ENCODE results near the gene CLCF1.
"Not testable (repeated sequence)": the region's sequence is repeated elsewhere in the genome, so short reads cannot be mapped to it uniquely, and the experiment has no call there.

Gene CLCF1

DNA sequence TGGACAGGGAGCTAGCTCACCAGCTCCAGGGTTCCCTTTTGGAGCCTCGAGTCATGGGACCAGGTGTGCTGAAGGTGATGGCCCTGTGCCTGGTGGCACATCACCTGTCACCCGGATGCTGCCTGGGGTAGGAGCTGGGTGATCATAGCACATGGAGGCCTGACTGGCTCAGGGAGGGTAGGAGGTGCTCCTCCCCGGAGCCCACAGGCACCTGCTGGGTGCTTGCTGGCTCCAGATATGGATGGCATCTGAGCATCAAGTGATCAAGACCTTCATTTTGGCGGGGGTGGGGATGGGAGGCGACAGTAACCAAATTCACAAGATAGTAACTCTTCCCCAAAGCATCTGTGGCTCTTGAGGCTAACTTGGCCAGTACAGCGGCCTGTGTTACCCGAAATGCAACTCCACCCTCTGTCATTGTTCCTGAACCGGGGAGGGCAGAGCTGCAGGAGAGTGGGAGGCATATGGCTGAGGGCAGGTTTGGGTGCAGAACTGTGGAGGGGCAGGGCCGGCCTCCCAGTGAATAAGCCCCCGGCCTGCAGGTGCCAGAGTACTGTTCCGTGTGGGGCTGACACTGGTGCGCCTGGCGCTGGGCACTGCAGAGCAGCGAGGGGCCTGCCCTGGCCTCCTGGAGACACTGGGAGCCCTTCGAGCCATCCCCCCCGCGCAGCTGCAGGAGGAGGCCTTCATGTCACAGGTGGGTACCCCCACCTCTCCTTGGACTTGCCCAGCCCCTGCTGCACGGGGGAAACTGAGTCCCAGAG, 35.2 kb upstream of the CLCF1 start:
- no peak for DNase-seq (ENCODE audit: low read depth)

DNA sequence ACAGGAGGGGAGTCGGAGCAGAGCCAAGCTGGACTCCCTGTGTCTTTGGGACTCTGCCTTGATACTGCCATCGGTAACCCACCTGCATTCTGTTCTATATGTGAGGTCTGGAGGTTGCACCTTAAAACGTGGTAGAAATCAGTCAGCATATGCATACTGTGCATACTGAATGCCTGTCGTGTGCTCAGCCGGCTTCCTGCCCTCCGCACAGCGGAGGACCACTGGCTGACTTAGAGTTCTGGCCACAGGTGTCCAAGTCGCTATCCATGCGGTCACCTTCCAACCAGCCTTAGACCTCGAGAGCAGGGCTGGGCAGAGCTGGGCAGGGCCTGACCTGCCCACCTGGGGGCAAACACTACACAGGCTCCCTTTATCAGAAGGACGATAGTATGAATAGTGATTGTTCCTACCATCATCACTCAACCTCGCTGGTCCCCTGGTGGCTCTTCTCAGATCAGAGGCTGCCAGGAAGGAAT, 34.3 kb upstream of the CLCF1 start:
- no peak for DNase-seq (ENCODE audit: low read depth)

GRCh38 chr11:67406969-67407687, 33.7 kb upstream of the CLCF1 start:
- DNase-seq (ENCODE audit: low read depth): no peak

- DNase-seq (ENCODE audit: low read depth): no peak
Measured at GRCh38 chr11:67406420-67406968, 33.1 kb upstream of the CLCF1 start.

- DNase-seq (ENCODE audit: low read depth): no peak
Measured at GRCh38 chr11:67405688-67406339, 32.4 kb upstream of the CLCF1 start.

GRCh38 chr11:67405196-67405567, 31.8 kb upstream of the CLCF1 start:
- DNase-seq (ENCODE audit: low read depth): no peak

DNA sequence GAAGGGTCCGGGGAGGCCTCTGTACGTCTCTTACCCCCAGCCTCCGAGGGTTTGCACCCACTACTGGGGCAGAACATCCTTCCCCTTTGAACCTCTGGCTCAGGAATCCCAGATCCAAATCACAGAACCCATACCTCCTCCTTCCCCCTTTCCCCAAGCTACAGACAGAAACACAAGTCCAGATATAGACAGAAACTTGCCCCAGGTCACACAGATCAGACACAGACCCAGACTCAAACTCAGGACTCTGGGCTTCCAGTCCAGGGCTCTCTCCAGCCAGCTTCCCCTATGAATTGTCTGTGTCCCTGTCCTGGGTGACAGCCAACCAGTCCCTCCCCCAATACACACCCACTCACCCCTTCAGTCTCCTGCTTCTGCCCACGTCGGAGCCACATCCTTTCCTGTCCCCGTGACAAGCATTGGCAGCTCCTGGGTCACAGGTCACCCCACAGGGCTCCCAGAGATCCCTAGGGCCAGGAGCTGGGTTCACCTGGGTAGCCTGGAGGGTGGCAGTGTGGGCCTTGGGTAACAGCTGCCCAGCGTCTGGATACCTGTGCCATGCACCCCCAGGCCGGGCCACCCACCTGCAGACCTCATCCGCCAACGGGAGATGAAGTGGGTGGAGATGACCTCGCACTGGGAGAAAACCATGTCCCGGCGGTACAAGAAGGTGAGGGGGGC, 31.3 kb upstream of the CLCF1 start:
- DNase-seq (ENCODE audit: low read depth): no peak

GRCh38 chr11:67403085-67403484, 29.7 kb upstream of the CLCF1 start:
- not testable (repeated sequence) for DNase-seq (ENCODE audit: low read depth)

GRCh38 chr11:67402192-67402839, 28.9 kb upstream of the CLCF1 start:
- not testable (repeated sequence) for DNase-seq (ENCODE audit: low read depth)

GRCh38 chr11:67401495-67402191, 28.2 kb upstream of the CLCF1 start, which contains the start of gene PPP1CA:
Gene PPP1CA (minus strand): TSS chr11:67401858. CDS start chr11:67401782, 76 bp downstream.
- peak; percentile 86 for DNase-seq (ENCODE audit: low read depth)

- no peak for DNase-seq (ENCODE audit: low read depth)
Measured at GRCh38 chr11:67400942-67401494, 27.6 kb upstream of the CLCF1 start.

- DNase-seq (ENCODE audit: low read depth): no peak
Measured at GRCh38 chr11:67400251-67400941, 27.0 kb upstream of the CLCF1 start.

DNA sequence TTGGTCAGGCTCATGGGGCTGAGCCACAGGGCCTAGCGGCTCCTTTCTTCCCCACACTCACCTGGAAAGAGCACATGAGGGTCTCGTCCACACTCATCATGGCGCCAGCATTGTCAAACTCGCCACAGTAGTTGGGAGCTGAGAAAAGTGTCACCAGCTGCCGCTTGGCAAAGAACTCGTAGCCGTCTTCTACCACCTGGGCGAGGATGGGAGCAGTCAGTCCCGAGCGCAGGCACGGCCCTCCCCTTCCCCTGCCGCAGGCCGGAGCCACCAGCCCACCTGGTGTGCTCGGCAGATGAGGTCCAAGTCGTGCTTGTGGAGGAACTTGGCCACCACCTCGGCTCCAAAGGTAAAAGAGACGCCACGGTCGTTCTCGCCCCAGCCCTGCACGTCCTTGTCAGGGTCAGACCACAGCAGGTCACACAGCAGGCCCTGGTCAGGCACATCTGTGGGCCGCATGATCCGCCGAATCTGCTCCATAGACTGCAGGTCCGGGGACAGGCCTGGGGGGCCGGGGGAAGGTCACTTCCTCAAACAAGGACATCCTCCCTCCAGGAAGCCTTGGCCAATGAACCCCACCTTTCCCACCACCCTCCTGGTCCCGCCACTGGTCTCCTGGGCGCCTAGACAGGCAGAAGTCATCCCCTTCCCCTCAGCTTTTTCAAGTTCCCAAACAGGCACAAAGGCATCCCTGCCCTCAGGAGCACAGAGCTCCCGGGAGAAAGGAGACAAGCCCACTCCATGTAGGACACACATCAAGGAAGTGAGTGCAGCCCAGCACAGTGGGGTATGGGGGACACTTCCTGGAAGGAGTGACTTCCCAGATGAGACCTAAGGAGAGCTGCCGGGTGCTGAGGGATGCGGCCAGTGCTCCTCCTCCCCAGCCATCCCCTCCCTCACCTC, 25.5 kb upstream of the CLCF1 start:
- DNase-seq (ENCODE audit: low read depth): no peak

DNA sequence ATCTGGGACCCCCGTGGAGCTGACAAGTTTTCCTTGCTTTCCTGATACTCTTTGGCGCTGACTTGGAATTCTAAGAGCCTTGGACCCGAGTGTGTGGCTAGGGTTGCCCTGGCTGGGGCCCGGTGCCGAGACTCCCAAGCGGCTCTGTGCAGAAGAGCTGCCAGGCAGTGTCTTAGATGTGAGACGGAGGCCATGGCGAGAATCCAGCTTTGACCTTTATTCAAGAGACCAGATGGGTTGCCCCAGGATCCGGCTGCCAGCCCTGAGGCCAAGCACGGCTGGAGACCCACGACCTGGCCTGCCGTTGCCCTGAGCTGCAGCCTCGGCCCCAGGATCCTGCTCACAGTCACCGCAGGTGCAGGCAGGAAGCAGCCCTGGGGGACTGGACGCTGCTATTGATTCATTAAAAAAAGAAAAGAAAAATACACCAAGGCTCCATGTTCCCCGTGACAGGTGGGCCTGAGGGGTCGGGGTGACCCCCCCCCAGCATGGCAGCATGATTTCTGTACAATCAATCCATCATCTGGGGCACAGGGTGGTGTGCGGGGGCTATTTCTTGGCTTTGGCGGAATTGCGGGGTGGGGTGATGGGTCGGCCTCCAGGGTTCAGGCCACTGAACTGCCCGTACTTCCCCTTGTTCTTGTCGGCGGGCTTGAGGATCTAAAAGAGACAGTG, 24.7 kb upstream of the CLCF1 start:
- DNase-seq (ENCODE audit: low read depth): no peak

- no peak for DNase-seq (ENCODE audit: low read depth)
Measured at GRCh38 chr11:67397536-67397935, 24.1 kb upstream of the CLCF1 start.

DNA sequence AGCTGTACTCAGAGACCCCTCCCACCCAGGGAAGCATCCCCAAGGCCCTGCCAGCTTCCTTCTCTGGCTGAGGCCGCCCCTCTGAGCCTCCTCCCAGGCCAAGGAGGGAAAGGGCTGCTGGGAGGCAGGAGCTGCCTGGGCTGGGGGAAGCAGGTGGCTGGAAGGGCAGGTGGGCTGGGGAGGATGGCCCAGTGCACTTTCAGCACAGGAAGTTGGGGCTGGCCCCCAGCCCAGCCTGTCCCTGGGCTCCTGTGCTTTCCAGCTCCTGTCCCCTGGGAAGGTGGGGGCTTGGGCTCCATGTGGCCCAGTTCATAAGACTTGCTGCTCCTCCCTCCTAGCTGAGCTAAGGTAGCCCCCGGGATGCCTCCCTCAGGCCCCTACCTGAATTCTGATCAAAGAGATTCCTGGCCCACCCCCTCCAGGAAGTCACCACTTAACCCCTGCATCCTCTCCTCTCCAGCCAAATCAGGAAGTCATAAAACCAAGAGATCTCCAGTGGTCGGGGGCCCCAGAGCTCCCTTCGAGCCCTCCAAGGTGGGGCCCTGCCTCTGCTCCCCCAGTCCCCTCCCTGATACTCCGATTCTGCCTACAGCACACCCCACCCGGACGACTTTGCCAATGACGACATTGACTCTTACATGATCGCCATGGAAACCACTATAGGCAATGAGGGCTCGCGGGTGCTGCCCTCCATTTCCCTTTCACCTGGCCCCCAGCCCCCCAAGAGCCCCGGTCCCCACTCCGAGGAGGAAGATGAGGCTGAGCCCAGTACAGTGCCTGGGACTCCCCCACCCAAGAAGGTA, 23.4 kb upstream of the CLCF1 start:
- no peak for DNase-seq (ENCODE audit: low read depth)

- no peak for DNase-seq (ENCODE audit: low read depth)
Measured at GRCh38 chr11:67396259-67396581, 22.8 kb upstream of the CLCF1 start.
